HG02610 (cell line): ENCODE data around the gene KCNJ13.
"Not testable (repeated sequence)": the region's sequence is repeated elsewhere in the genome, so short reads cannot be mapped to it uniquely, and the experiment has no call there.

Source experiments
- ATAC-seq: cut with Tn5 transposase; IDR thresholded peaks from one replicate; pipeline ENCODE4 v1.9.1; 2021; ENCODE audit warnings: mild to moderate bottlenecking, moderate library complexity; ENCODE audit not compliant: unreplicated experiment

The KCNJ13 gene

DNA sequence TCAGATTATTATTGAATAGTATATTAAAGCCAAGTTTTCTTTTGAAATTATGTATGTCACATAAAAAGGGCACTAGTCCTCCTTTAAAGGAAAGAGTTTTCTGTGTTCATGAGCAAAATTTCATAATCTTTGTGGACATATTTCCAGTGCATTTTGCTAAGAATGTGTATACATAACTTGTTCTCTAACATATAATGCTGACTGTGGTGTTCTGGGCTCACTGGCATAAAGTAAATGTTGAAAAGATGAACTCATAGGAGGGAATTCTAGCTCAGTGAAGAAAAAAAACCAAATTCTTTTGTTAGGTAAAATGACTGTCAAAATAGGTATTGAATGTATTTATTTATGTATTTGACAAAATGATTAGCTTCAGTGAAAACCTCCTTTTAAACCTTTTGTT is 6.2 kb downstream of the KCNJ13 start:
- ATAC-seq, result no peak

DNA sequence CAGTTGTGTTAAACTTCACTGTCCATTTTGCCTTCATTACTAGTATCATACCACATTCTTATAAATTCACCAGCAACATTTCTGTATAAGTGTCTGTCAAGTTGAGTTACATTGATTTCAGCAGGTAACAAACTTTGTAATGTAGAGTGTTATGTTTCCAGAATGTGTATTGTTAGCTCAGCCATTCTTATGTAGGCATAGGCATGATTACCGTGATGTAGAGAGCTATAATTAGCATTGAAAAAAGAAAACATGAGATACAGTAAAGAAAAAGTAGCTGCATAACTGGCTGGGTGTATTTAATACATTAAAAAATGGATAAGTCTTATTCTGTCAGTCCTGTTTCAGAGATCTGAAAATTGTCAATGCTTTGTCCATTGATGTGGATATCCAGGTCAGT is 8.5 kb downstream of the KCNJ13 start:
- ATAC-seq, result no peak

DNA sequence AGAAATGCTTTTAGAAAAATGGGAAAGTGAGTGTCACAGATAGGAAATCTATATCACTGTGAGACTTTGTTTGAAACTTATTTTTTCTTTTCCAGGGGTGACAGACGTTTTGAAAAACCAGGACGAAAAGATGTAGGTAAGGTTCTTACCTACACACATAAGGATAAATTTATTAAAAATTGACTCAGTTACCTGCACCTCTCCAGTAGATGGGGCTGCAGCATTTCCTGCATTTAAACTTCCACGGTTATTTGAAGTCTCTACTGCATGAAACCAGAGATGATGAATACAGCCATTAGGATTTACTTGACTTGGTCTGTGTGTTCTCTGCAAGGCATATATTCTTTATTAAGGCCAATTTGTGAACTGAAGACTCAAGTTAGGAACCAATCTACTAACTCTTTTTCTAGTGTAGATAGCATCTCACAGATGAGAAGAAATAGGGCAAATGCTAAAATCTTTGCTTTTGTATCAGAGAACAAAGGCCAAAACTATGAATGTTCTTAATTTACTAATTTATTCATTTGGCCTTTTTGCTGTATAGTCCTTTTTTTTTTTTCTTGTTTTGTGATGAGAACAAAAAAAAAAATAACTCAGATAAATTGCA is 15.0 kb downstream of the KCNJ13 start:
- ATAC-seq, result no peak

DNA sequence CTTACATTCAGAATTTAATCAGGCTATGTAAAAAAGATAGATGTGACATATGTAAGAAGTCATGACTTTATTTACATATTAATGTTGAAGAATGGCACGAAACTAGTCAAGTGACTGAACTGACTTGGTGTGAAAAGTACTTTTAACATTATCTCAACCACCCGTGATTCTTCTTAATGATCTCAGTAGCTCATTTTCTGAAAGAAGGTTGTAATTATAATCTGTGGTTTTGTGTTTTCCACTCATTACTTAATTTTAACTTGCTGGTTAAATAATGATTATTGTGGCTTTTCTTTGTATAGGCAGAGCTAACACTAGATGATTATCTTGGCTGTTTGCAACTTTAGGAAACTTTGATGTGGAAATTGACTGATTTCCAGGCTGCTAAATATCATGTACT is 18.5 kb downstream of the KCNJ13 start:
- no peak for ATAC-seq

DNA sequence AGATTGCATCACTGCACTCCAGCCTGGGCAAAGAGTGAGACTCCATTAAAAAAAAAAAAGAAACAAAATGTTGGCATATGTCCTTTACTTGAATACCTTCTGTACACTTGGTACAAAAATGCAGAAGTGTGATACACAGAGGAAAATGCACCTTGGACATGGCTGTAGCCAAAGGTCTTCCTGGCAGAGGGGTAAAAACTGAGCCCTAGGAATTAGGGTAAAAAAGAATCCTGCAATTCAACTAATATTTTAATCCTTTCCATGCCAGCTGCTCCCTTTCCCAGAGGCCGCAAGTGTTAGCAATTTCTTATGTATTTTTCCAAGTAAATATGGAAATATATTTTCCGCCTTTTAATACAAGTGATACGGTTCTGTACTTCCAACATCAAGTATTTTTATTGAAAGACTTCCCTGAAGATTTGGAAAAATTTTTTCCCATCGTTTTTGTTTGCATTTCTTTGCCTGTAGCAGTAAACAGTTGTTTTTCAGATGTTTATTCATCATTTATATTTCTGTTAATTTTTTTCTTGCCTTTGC is 26.2 kb downstream of the KCNJ13 start:
- no peak for ATAC-seq

DNA sequence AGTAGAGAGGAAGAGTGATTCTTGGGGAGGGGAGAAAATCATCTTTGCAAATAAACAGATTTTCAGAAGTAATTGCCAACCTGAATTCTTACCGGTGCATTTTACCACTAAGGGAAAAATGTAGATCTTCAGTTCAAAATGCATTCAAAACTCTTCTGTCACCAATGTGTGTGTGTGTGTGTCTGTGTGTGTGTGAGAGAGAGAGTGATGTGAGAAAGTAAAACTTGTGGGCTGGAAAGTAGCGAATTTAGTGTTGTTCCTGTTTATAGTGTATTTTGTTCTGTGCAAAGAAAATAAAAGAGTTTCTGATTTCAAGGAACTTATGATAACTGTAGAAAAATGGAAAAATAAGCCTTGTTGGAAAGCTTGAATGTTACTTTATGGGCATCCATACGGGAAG is 27.0 kb downstream of the KCNJ13 start:
- no peak for ATAC-seq

DNA sequence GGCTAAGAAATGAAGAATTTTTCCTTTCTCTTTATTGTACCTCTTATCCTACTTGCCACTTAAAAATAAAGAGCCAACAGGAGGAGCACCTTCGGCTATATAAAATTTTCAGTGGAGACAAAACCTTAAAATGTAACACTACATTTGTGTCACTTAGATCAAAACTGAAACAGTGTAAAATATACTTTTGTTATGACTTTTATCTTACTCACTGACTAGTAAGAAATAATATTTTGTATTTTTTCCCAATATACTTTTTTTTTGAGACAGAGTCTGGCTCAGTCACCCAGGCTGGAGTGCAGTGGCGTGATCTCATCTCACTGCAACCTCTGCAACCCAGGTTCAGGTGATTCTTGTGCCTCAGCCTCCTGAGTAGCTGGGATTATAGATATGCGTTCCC is 28.3 kb downstream of the KCNJ13 start:
- ATAC-seq, result no peak

DNA sequence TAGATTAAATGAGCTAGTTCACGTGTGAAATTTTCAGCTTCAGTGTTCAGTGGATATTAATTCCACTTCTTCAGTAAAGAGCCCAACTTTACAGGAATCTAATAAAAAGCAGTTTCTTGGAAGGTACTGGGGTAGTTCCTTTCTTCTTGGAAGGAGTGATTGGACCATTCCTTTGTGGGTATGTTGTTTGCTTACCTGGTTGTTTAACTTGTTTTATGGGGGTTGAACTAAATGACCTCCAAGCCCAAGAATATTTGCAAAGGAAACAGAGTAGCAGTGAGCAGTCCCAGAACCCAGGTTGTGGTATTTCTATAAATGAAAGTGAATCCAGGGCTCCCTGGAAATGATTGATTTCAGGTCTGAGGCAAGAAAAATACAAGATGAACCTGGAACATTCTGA is 31.4 kb downstream of the KCNJ13 start:
- no peak for ATAC-seq

DNA sequence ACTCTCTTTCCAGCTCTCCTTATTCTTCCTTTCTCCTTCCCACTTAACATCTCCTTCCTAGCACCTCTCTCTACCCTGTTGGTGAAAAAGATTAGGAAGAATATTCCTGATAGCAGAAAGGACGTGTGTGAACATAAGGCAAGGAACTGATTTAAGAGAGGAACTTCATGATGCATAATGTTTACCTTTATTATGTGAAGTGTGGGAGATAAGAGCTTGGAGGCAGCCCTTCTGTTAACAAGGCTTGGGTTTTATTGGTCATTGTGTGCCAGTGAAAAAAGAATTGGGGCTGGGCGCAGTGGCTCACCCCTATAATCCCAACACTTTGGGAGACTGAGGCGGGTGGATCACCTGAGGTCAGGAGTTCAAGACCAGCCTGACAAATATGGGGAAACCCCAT is 34.4 kb downstream of the KCNJ13 start:
- no peak for ATAC-seq

DNA sequence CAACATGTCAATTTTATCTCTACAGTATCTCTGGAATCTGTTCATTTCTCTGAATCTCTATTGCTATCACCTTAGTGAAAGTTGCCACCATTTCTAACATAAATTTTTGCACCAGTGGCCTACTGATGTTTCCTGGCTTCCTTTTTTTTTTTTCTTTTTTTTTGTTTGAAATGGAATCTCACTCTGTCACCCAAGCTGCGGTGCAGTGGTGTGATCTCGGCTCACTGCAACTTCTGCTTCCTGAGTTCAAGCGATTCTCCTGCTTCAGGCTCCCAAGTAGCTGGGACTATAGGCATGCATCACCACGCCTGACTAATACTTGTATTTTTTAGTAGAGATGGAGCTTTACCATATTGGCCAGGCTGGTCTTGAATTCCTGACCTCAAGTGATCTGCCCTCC is 35.1 kb downstream of the KCNJ13 start:
- ATAC-seq, result no peak

DNA sequence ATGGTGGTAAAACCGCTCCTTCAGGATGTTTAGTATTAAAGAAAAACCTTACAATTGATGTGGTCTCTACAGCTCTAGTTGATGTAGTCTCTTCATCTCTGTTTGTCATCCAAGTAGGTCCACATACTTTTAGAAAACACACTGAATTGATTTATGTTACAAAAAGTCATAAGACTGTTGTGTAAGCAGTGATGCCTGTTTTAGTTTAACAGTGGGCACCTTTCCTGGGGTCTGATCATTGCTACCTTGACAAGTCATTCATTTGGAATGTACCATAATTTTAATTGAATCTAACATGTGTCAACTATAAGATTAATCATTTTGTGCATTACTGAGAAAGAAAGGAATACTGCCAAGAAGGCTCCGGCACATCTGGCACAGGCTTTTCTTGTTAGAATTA is 44.9 kb downstream of the KCNJ13 start:
- ATAC-seq, result no peak

DNA sequence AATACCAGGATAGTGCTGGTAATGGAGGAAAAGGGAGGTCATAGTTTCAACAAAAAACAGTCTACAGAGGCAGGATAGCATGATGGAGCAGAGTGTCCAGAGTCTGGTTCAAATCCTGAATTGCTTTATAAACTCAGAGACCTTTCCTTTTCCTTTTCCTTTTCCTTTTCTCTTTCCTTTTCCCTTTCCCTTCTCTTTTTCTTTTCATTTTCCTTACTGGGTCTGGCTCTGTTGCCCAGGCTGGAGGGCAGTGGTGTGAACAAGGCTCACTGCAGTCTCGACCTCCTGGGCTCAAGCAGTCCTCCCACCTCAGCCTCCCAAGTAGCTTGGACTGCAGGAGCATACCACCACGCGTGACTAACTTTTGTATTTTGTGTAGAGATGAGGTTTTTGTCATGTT is 47.6 kb downstream of the KCNJ13 start:
- no peak for ATAC-seq

DNA sequence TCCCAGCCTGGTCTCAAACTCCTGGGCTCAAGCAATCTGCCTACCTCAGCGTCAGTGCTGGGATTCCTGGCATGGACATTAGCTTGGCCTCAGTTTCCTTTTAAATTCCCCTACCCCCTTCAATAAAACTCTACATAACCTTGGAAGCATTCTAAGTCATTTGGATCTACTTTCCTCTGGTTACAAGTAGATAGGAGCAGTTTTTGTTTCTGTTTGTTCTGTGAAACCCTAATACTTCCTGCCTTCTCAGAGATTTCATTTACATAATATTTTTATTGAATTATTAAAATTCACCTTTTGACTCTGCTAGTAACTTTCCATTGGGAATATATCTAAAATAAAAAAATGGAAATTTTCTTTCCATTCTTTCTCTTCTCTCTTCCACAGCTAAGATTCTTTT is 53.3 kb downstream of the KCNJ13 start:
- no peak for ATAC-seq

DNA sequence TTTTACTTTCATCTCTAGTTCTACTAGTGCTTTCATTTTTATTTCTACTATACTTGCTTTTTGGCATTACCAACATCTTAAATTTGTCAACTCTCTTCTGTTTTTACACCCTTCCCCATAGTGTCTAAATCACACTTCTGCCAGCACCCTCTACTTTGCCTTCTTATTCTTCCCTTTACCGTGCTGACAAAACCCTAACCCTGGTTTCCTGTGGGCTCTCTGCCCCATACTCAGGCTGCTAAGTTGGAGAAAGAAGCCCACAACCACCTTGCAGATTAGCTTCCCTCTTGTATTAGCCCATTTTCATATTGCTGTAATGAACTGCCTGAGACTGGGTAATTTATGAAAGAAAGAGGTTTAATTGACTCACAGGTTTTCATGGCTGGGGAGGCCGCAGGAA is 54.5 kb downstream of the KCNJ13 start:
- no peak for ATAC-seq

DNA sequence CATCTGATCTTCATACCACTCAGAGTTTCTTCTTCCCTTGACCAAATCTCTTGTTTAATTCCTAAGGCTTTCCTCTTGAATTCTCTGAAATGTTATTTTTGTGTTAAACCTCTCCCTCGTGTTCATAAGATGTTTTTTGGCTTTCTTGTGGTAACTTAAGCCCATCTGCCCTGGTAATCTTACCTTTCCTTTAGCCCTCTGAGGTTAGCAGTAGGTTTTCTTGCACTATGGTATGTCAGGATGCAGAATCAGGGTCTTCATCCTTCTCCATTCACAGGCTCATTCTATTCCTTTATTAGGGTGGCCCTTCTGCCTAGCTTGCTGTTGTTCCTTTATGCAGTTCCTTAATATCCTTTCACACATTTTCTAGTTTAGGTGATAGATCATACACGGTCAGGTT is 55.1 kb downstream of the KCNJ13 start:
- ATAC-seq, result no peak

DNA sequence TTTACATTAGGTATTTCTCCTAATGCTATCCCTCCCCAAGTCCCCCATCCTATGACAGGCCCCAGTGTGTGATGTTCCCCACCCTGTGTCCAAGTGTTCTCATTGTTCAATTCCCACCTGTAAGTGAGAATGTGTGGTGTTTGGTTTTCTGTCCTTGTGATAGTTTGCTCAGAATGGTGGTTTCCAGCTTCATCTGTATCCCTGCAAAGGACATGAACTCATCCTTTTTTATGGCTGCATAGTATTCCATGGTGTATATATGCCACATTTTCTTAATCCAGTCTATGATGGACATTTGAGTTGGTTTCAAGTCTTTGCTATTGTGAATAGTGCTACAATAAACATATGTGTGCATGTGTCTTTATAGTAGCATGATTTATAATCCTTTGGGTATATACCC is 56.3 kb downstream of the KCNJ13 start:
- not testable (repeated sequence) for ATAC-seq
